Suprapubic skin (tissue), 4 donors: Measurements from ENCODE around the gene CERS4. TPM values are rescaled to one million over a fixed set of nuclear protein-coding genes. Genes with fewer than 3 reads are reported as not detected.

Experiments
- DNase-seq, 2 donors: peaks; one replicate each; pipeline ENCODE4 v3.0.0-alpha.2; 2019; ENCODE audit warnings: low spot score in 2 of 2
- H3K27ac ChIP-seq: fragments of 200-600 bp; sonication (generic); one replicate; pipeline ENCODE4 v1.5.1; 2019
- H3K27me3 ChIP-seq: fragments of 200-600 bp; sonication (generic); one replicate; pipeline ENCODE4 v1.5.1; 2019
- H3K36me3 ChIP-seq: fragments of 200-600 bp; sonication (generic); one replicate; pipeline ENCODE4 v1.5.1; 2019
- H3K4me1 ChIP-seq: fragments of 200-600 bp; sonication (generic); one replicate; pipeline ENCODE4 v1.5.1; 2019
- H3K4me3 ChIP-seq: fragments of 200-600 bp; sonication (generic); one replicate; pipeline ENCODE4 v1.5.1; 2019; ENCODE audit warnings: mild to moderate bottlenecking
- H3K9me3 ChIP-seq: fragments of 200-600 bp; sonication (generic); one replicate; pipeline ENCODE4 v1.5.1; 2019
- EP300 ChIP-seq: sonication (generic); formaldehyde crosslinking; IDR thresholded peaks from one replicate; pipeline ENCODE4 v1.6.1; 2017; ENCODE audit warnings: antibody characterized with exemption
- POLR2A ChIP-seq, 2 donors: fragments of 450-650 bp; IDR thresholded peaks; one replicate each; pipeline ENCODE4 v1.6.1; 2017; ENCODE audit warnings: antibody characterized with exemption in 2 of 2, mild to moderate bottlenecking in 2 of 2, moderate library complexity in 2 of 2
- POLR2AphosphoS5 ChIP-seq, 3 donors: sonication (generic); formaldehyde crosslinking; IDR thresholded peaks; one replicate each; pipeline ENCODE4 v1.6.1; 2017; ENCODE audit warnings: antibody characterized with exemption in 3 of 3
- WGBS: methylation state at CpG from one replicate; pipeline ENCODE4 v1.1.5; 2018; 5-methylcytosine and 5-hydroxymethylcytosine counted together
- total RNA-seq, 4 donors: library from RNA; depleted of rRNA; stranded (reverse); fragments of >200 nt; gene quantifications; one replicate each; pipeline ENCODE4 v1.1.0, GENCODE V29; 2016
- TF ChIP-seq, protein P1 (sequence below), 2 donors: fragments of 200-600 bp in 1 of 2; fragments of 450-650 bp in 1 of 2; sonication (generic) in 1 of 2; IDR thresholded peaks; one replicate each; pipeline ENCODE4 v1.5.1; 2016 to 2019; ENCODE audit warnings: antibody characterized with exemption in 2 of 2, mild to moderate bottlenecking in 1 of 2, moderate library complexity in 1 of 2

CERS4 gene
- total RNA-seq, 4 donors from 2014 or later = 84.6 to 132 (median 118) TPM

DNA sequence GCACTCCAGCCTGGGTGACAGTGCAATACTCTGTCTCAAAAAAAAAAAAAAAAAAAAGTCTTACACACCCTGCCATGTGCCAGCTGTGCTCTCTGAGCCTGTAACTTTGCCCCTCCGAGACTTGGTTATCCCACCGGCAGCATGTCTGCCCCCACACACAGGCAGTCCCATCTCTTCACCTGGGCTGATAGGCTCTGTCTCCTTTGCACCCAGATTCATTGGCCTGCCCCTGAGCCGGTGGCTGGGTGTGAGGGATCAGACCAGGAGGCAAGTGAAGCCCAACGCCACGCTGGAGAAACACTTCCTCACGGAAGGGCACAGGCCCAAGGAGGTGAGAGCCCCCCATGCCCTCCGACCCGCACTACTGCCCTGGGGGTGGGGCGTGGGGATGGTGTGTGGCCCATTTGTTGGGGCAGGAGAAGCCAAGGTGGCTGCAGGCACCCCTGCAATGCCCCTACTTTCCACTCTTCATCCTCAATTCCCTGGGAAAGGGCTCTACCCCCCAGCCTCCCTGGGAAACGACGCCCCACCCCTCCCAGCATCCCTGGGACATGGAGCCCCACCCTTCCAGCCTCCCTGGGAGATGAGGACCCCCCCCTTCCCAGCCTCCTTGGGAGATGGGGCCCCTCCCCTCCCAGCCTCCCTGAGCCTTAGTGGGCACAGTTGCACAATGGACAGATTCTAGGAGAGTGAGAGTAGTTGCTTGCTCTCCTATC, 45.3 kb downstream of the CERS4 start:
- H3K36me3 ChIP-seq = peaks cover 51% of the 10 kb centered on the region
- WGBS = 85% methylated on average over 10 of the region's 11 CpGs
- no peaks in the 10 kb centered on the region for H3K27me3 ChIP-seq
- no peaks in the 10 kb centered on the region for H3K9me3 ChIP-seq
- H3K4me3 ChIP-seq = no peak overlapping the region
- no peak for DNase-seq
- TF ChIP-seq POLR2AphosphoS5 (IDR thresholded peaks at IDR 0.05) (no peak), POLR2A (IDR thresholded peaks at IDR 0.05) (no peak), EP300 (no peak)
- TF ChIP-seq, protein P1, sequence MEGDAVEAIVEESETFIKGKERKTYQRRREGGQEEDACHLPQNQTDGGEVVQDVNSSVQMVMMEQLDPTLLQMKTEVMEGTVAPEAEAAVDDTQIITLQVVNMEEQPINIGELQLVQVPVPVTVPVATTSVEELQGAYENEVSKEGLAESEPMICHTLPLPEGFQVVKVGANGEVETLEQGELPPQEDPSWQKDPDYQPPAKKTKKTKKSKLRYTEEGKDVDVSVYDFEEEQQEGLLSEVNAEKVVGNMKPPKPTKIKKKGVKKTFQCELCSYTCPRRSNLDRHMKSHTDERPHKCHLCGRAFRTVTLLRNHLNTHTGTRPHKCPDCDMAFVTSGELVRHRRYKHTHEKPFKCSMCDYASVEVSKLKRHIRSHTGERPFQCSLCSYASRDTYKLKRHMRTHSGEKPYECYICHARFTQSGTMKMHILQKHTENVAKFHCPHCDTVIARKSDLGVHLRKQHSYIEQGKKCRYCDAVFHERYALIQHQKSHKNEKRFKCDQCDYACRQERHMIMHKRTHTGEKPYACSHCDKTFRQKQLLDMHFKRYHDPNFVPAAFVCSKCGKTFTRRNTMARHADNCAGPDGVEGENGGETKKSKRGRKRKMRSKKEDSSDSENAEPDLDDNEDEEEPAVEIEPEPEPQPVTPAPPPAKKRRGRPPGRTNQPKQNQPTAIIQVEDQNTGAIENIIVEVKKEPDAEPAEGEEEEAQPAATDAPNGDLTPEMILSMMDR (IDR thresholded peaks at IDR 0.05) = no peak
- no peak overlapping the region for H3K27ac ChIP-seq
- peaks cover 16% of the 10 kb centered on the region for H3K4me1 ChIP-seq

DNA sequence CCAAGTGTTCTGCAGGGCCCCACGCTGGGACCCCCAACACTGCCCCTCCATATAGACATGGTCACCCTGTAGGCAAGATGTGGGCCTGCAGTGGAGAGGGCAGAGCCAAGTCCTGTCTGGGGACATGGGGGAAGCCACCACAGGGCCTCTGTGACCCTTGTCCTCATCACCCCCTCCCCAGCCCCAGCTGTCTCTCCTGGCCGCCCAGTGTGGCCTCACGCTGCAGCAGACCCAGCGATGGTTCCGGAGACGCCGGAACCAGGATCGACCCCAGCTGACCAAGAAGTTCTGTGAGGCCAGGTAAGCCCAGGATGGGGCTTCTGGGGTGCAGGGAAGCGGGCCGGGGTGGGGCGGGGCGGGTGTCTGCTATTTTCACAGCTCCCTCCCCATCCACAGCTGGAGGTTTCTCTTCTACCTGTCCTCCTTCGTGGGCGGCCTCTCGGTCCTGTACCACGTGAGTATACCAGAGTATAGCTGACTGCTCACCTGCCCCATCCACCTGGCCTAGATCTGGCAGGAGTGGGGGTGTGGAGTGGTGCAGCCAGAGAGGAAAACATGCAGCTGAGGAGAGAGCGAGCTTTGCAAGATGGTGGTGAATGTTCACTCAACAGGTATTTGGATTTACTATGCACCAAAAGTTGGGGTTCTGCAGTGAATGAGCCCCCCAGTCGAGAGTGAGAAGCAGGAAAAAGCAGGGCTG, 46.4 kb downstream of the CERS4 start:
- Histone ChIP-seq H3K9me3 (no peaks in the 10 kb centered on the region), H3K4me1 (peaks cover 15% of the 10 kb centered on the region), H3K36me3 (peaks cover 54% of the 10 kb centered on the region), H3K27ac (no peak overlapping the region), H3K4me3 (no peak overlapping the region), H3K27me3 (no peaks in the 10 kb centered on the region)
- no peak for DNase-seq
- no peak for TF ChIP-seq EP300
- no peak for TF ChIP-seq POLR2A (IDR thresholded peaks at IDR 0.05)
- no peak for TF ChIP-seq POLR2AphosphoS5 (IDR thresholded peaks at IDR 0.05)
- TF ChIP-seq, protein P1 (IDR thresholded peaks at IDR 0.05) = no peak
- 81% methylated on average over 8 of the region's 18 CpGs for WGBS

DNA sequence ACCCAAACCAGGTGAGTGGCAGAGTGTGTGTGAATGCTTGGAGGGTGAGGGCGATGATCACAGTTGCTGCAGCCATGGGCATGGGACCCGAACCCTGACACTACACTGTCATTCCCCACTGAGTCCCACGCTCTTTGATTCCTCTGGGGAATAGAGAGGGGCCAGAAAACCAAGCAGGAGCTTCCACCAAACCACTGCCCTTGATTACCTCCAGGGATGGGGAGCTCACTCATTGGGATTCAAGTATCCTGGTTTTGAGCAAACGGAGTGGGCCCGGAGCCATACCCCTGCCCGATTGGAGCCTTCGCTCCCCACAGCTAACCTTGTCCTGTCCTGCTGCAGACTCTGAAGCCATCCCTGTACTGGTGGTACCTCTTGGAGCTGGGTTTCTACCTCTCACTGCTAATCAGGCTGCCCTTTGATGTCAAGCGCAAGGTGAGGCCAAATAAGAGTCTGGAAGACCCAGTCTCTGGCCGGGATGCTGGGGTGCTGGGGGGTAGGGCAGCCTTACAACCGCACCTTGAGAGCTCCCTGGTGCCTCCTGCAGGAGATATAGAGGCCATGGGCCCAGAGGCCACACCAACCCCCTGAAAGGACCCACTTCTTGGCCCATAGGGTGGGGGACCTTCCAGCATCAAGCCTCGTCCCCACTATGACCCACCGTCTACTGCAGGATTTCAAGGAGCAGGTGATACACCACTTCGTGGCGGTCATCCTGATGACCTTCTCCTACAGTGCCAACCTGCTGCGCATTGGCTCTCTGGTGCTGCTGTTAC, 47.3 kb downstream of the CERS4 start:
- 96% methylated on average over 15 of the region's 15 CpGs for WGBS
- Histone ChIP-seq H3K4me1 (peaks cover 6% of the 10 kb centered on the region), H3K36me3 (peaks cover 55% of the 10 kb centered on the region), H3K4me3 (no peak overlapping the region), H3K9me3 (no peaks in the 10 kb centered on the region), H3K27me3 (no peaks in the 10 kb centered on the region), H3K27ac (no peak overlapping the region)
- no peak for DNase-seq
- TF ChIP-seq POLR2A (IDR thresholded peaks at IDR 0.05) = no peak
- TF ChIP-seq, protein P1 (IDR thresholded peaks at IDR 0.05) = no peak
- no peak for TF ChIP-seq POLR2AphosphoS5 (IDR thresholded peaks at IDR 0.05)
- no peak for TF ChIP-seq EP300

DNA sequence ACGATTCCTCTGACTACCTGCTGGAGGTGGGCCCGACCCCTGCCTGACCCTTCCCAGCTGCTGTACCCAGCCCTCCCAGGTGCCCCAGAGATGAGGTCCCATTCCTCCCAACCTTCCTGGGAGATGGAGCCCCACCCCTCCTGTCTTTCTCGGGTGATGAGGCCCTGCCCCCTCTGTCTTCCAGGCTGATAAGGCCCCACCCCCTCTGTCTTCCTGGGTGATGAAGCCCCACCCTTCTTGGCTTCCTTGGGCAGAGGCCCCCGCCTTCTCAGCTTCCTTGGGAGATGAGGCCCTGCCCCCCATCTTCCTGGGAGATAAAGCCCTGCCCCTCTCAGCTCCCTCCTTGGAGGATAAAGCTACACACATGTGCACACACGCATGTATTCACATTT, 47.9 kb downstream of the CERS4 start:
- Histone ChIP-seq H3K27me3 (no peaks in the 10 kb centered on the region), H3K36me3 (peaks cover 61% of the 10 kb centered on the region), H3K9me3 (no peaks in the 10 kb centered on the region), H3K4me3 (no peak overlapping the region), H3K4me1 (peaks cover 2% of the 10 kb centered on the region), H3K27ac (no peak overlapping the region)
- 63% methylated on average over 5 of the region's 5 CpGs for WGBS
- no peak for DNase-seq
- TF ChIP-seq POLR2A (IDR thresholded peaks at IDR 0.05) (no peak), EP300 (no peak)
- TF ChIP-seq, protein P1 (IDR thresholded peaks at IDR 0.05) = no peak
